NCI-H2029 (cell line): ENCODE data around the gene WNT1.

Source experiments
- DNase-seq: peaks from one replicate; lab custom pipeline; 2025; lab: John Stamatoyannopoulos, UW

Gene WNT1

GRCh38 chr12:48980953-48981756, 3.0 kb downstream of the WNT1 start:
- DNase-seq, result no peak

DNA sequence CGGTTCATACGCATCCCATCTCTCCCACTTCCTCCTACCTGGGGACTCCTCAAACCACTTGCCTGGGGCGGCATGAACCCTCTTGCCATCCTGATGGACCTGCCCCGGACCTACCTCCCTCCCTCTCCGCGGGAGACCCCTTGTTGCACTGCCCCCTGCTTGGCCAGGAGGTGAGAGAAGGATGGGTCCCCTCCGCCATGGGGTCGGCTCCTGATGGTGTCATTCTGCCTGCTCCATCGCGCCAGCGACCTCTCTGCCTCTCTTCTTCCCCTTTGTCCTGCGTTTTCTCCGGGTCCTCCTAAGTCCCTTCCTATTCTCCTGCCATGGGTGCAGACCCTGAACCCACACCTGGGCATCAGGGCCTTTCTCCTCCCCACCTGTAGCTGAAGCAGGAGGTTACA, 3.6 kb downstream of the WNT1 start:
- DNase-seq, result no peak

- DNase-seq, result no peak
These were observed 4.4 kb downstream of the WNT1 start for GRCh38 chr12:48982397-48983080.

GRCh38 chr12:48985475-48985897, 7.4 kb downstream of the WNT1 start:
- DNase-seq, result no peak

DNA sequence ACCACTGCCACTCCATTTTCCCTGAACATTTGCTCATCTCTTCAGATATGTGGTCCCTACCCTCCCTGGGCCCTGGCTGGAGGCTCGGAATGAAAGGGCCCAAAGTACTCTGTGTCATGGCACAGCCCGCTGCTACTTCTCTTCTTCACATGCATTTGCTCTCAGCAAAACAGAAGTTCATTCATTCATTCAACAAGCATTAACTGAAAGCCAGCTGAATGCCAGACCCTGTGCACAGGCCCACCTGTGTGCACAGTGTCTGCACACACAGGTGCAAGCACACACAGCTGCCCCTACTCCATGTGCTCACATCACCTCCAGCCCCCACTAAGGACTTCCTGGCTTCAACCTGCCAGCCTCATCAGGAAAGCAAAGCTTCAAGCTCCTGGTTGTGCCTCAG, 7.8 kb downstream of the WNT1 start:
- DNase-seq, result no peak

GRCh38 chr12:48986720-48987291, 8.7 kb downstream of the WNT1 start:
- DNase-seq, result no peak

- DNase-seq, result no peak
These were observed 10.0 kb downstream of the WNT1 start for GRCh38 chr12:48988030-48988649.

DNA sequence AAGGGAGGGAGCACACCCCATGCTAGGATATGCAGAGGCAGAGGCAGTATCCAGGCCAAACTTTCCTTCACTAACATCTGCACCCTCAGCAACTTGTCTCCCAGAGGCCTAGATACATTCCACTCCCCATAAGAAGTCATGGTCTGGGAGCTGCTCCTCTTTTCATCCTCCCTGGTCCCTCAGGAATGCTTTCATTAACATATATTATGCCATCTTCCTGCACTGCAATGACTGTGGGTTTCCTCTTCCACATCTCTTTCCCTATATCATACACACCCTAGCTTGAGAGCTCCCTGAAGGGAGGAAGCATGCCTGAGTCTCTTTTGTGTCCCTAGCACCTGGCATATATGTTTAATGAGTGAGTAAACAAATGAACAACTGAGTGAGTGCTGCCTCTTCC, 12.4 kb downstream of the WNT1 start:
- DNase-seq, result peak; percentile 64

DNA sequence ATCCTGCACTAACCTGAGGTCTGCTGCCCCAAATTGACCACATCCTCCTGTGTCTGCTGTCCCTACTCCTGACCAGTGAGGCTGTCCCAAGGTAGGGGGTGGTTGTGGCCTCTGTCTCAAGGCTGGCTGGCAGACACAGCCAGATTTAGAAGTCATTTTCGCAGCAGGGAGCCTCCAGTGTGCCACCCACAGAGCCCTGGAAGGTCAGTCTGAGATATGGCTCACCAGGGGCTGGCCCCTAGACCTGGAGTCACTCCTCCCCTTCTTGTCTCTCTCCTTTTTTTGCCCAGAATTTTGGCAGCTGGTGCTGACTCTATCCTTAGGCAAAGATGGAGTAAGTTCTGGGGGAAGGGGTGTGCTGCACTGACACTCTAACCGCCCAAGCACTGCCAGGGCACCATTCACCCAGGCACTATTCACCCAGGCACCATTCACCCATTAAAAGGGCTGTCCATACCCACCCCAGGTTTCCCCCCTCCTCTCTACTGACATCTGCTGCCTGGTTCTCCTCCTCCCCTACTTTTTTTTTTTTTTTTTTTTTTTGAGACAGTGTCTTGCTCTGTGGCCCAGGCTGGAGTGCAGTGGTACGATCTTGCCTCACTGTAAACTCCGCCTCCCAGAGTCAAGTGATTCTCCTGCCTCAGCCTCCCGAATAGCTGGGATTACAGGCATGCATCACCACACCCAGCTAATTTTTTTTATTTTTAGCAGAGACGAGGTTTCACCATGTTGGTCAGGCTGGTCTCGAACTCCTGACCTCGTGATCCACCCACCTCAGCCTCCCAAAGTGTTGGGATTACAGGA, 13.3 kb downstream of the WNT1 start:
- DNase-seq, result no peak

DNA sequence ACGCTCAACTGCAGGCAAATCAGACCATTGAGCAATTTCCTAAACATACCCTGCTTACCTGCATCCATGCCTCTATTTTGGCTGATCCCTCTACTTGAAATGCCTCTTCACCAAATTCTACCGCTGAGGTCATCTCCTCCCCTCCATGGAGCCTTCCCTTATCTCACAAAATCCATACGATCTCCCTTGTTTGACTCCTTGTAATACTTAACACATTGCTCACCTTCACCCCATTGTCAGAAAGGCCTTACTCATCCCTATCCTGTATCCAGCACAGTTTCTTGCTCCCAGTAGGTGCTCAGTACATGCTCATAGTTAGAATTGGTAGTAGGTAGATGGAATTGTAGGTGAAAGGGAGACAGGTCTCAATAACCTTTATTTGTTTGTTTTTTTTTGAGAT, 15.7 kb downstream of the WNT1 start:
- DNase-seq, result no peak

DNA sequence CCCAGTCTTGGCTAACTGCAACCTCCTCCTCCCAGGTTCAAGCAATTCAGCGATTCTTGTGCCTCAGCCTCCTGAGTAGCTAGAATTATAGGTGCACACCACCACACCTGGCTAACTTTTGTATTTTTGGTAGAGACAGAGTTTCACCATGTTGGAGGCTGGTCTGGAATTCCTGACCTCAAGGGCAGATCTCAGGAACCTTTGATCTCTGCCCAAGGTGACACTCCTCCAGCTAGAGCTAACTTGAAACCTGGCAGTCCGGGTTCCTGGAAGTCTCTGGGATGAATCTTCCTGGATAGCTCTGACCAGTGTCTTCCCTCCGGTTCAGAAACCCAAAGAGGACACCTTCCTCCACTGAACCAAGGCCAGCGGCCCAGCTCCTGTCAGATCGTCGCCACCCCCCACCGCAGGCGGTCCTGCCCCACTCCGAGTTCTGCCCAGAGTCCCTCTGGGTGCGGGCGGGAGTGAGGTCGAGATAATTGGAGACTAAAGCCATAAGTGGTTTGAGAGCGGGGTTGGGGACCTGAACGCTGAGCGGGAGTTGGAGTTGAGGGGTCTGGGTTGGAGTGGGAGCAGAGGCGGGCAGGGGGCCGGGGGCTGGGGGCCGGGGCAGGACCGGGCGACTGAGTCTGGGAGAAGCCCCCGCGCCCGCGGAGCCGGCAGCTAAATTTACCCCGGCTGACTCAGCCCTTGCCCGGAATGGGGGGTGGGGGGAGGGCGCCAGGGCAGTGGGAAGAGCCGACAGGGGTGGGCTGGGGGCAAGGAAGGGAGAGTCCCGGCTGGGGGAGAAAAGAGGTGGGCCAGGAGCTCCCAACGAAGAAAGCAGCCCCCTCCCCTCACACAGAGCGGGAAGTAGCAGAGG, 16.3 kb downstream of the WNT1 start:
- no peak for DNase-seq

DNA sequence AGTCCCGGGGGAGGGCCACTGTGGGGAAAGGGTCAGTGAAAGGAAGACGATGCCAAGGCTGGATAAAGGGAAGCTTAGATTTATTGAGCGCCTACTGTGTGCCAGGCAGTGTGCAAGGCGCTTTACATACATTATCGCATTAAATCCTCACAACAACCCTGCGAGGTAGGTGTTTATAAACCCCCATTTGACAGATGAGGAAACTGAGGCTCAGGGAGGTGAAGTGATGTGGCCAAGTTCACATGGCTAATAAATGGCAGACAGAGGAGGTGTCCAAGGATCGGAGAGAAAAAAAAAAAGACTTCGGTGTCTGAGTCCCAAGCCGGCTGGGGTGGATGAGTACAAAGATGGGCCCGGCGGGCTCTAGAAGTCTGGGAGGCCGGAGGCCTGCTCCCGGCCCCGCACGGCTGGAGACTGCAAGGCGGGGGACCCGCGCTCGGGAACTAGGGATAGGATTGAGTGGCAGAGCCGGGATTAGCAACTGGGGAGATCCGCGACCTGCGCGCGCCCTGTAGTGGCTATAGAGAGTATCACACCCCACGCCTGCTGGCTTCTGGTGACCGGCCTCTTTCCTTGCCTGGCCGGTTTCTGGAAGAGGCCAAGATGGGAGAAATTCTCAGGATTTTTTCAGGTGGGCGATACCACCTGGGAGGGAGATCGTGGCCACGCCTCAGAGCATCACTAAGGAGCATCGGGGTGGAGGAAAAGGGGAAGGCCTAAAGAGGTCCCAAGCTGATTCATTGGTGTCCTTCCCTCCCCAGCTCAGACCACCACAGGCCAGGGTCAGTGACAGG, 17.2 kb downstream of the WNT1 start:
- peak; percentile 58 for DNase-seq

GRCh38 chr12:48996794-48997718, 18.9 kb downstream of the WNT1 start:
- DNase-seq, result peak; percentile 34

DNA sequence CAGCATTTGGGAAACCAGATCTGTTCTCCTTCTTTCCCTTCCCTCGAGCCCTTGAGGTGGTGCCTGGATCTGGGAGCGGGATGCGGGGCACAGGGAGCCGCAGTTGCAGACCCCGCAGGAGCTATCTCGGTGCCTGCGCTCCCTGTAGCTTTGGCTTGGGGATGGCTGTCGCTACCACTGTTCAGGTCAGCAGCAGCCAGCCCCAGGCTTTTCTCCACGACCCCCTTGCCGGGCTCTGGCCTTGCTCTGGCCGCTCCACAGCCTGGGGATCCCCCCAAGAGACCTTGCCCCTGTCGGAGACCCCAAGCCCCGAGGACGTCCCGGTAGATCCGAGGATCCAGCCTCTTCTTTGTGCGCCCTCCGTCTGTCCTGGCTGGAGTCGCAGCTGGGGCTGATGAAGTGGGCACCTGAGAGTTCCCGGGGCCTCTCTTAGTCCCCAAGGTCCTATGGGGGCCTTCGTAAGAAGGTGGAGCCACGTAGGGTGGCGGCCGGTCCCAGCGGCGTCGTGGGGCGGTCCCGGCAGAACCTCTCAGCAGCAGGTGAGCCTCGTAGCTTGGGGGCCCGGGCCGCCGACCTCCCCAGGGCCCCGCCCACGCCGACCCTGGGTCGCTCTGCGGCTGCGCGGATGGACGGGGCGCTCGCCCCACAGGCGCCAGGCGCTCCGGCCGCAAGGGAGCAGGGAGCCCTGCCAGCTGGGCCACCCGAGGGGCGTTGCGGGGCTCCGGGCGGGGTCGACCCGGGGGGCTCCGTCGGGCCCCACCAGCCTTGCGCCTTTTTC, 19.8 kb downstream of the WNT1 start:
- no peak for DNase-seq

DNA sequence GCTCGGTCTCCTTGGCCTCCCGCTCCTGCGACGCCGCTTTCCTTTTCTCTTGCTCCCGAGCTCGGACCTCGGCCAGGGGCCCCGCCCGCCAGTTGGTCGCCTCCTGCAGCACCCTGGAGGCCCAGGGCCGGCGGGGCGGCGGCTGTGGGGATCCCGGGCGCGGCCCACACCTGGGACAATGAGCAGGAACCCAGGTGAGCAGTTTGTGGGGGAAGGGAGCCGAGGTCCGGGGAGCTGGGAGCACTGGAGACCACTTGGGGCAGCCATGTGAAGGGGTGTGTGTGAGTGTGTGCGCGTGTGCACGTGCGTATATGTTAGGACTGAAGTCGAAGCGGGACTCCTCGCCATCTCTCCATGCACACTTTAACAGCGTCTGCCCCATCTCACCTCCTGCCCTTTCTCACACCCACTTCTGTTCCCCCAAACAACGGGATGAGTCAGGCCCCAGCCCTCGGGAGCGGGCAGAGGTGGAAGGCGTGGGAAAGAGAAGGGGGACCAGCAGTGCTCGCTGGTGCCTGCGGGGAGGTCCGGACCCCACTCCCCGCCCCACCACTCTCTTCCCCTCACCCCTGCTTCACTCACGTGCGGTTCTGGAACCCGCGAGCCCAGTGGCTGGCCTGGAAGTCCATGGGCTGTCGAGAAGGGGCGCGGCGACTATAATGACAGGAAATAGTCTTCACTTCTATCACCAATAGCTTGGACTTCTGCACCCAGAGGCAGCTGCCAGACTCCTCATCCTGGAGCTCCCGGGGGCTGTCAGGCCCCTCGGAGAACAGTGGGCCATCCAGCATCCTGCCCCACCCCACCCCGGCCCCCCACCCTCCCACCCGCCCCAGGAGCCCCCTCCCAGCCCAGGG, 20.6 kb downstream of the WNT1 start:
- no peak for DNase-seq

DNA sequence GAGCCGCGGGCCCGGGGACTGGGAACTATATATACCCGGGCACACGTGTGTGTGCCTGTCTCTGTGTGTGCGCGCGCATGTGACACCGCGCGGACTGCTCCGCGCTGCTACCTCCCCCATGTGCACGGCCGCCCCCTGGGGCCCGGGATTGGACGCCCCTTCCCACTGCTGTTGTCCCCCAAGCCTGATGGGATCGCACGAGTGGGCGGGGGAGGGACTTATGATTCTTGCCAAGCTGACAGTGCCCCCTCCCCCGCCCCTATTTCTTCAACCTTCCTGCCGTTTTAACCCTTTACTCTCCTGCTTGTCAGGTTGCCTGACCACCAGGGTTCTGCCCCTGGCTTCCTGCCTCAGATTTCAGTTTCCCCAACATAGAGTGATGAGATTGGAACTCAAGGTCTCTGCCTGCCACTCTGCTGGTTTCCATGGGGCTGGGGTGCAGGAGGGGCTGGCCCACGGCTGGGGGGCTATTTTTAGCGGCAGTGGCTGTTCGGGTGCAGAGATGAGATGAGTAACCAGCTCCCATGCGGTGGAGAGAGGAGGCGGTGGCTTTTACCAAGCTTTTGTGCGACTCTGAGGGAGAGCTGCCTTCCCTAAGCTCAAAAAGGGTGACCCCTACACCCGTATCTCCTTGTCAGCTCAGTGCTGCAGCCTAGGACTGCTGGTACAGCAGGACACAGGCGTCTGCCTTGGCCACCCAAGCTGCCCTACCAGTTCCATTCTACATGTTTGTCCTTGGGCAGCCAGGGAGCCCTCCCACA, 21.4 kb downstream of the WNT1 start, which contains the start of gene DDN:
DDN (minus strand) TSS at position 5 of the 761 bp plus-strand sequence. CDS start 88 bp downstream, outside the sequence.
- no peak for DNase-seq
